H9 (cell line): ENCODE results near the gene NUMA1. TPM values are rescaled to one million over a fixed set of nuclear protein-coding genes. Genes with fewer than 3 reads are reported as not detected.

Experiments used
- DNase-seq: peaks from one replicate; pipeline ENCODE4 v3.0.0-alpha.2; 2017
- H2AFZ ChIP-seq: one replicate; pipeline ENCODE4 v1.6.1; 2013; ENCODE audit warnings: mild to moderate bottlenecking, low read length, control low read depth, moderate library complexity
- H2AK5ac ChIP-seq: 2 replicates; pipeline ENCODE4 v1.6.1; 2013; ENCODE audit warnings: low read length, control low read depth, mixed read lengths; ENCODE audit not compliant: insufficient read length
- H2BK120ac ChIP-seq: one replicate; pipeline ENCODE4 v1.6.1; 2013; ENCODE audit warnings: low read depth, mild to moderate bottlenecking, low read length, control low read depth, inconsistent platforms; ENCODE audit not compliant: poor library complexity, severe bottlenecking
- H2BK12ac ChIP-seq: 2 replicates; pipeline ENCODE4 v1.6.1; 2013; ENCODE audit warnings: low read length, control low read depth, mixed read lengths, low read depth; ENCODE audit not compliant: insufficient read length
- H2BK15ac ChIP-seq: 2 replicates; pipeline ENCODE4 v1.6.1; 2013; ENCODE audit warnings: low read depth, low read length, control low read depth
- H2BK20ac ChIP-seq: one replicate; pipeline ENCODE4 v1.6.1; 2013; ENCODE audit warnings: low read depth, mild to moderate bottlenecking, low read length, control low read depth, inconsistent platforms; ENCODE audit not compliant: poor library complexity, severe bottlenecking
- H2BK5ac ChIP-seq: 2 replicates; pipeline ENCODE4 v1.6.1; 2013; ENCODE audit warnings: low read length, control low read depth, mixed read lengths; ENCODE audit not compliant: insufficient read length
- H3K14ac ChIP-seq: 2 replicates; pipeline ENCODE4 v1.6.1; 2013; ENCODE audit warnings: low read length, control low read depth; ENCODE audit not compliant: insufficient read depth
- H3K18ac ChIP-seq: 2 replicates; pipeline ENCODE4 v1.6.1; 2013; ENCODE audit warnings: low read depth, mild to moderate bottlenecking, mixed read lengths, low read length, control low read depth; ENCODE audit not compliant: insufficient read length
- H3K23ac ChIP-seq: 2 replicates; pipeline ENCODE4 v1.6.1; 2013; ENCODE audit warnings: low read length, control low read depth, mixed read lengths, low read depth; ENCODE audit not compliant: insufficient read length
- H3K23me2 ChIP-seq: 2 replicates; pipeline ENCODE4 v1.6.1; 2013; ENCODE audit warnings: low read depth, mild to moderate bottlenecking, mixed read lengths, low read length, control low read depth; ENCODE audit not compliant: insufficient read length, poor library complexity, severe bottlenecking
- H3K27ac ChIP-seq: 2 replicates; pipeline ENCODE4 v1.5.1; 2013; ENCODE audit warnings: low read length, control low read depth, mixed read lengths, low read depth; ENCODE audit not compliant: insufficient read length
- H3K27me3 ChIP-seq: 2 replicates; pipeline ENCODE4 v1.6.1; 2013; ENCODE audit warnings: low read length, control low read depth, inconsistent platforms; ENCODE audit not compliant: insufficient read depth
- H3K4ac ChIP-seq: 2 replicates; pipeline ENCODE4 v1.6.1; 2013; ENCODE audit warnings: low read depth, mild to moderate bottlenecking, control low read depth, inconsistent platforms, low read length, moderate library complexity
- H3K4me1 ChIP-seq: 2 replicates; pipeline ENCODE4 v1.6.1; 2013; ENCODE audit warnings: low read length, control low read depth, inconsistent platforms; ENCODE audit not compliant: insufficient read depth
- H3K4me2 ChIP-seq: 2 replicates; pipeline ENCODE4 v1.6.1; 2013; ENCODE audit warnings: low read length, control low read depth, mixed read lengths; ENCODE audit not compliant: insufficient read length, insufficient read depth
- H3K56ac ChIP-seq: 2 replicates; pipeline ENCODE4 v1.6.1; 2013; ENCODE audit warnings: low read depth, mild to moderate bottlenecking, mixed read lengths, low read length, control low read depth; ENCODE audit not compliant: insufficient read length
- H3K79me1 ChIP-seq: 2 replicates; pipeline ENCODE4 v1.6.1; 2013; ENCODE audit warnings: low read depth, mild to moderate bottlenecking, moderate library complexity, low read length, control low read depth, inconsistent platforms; ENCODE audit not compliant: insufficient read depth, poor library complexity, severe bottlenecking
- H3K79me2 ChIP-seq: 2 replicates; pipeline ENCODE4 v1.6.1; 2013; ENCODE audit warnings: low read length, control low read depth, inconsistent platforms; ENCODE audit not compliant: insufficient read depth
- H3K9ac ChIP-seq: 2 replicates; pipeline ENCODE4 v1.6.1; 2013; ENCODE audit warnings: low read length, control low read depth, mixed read lengths; ENCODE audit not compliant: insufficient read length; ENCODE audit errors: extremely low read depth
- H3K9me3 ChIP-seq: one replicate; pipeline ENCODE4 v1.6.1; 2013; ENCODE audit warnings: low read depth, low read length, inconsistent platforms; ENCODE audit not compliant: control insufficient read depth
- H3T11ph ChIP-seq: one replicate; pipeline ENCODE4 v1.6.1; 2013; ENCODE audit warnings: mild to moderate bottlenecking, low read length, control low read depth, inconsistent platforms
- H4K20me1 ChIP-seq: one replicate; pipeline ENCODE4 v1.6.1; 2013; ENCODE audit not compliant: control insufficient read depth, insufficient read length, insufficient read depth
- H4K5ac ChIP-seq: 2 replicates; pipeline ENCODE4 v1.6.1; 2013; ENCODE audit warnings: low read depth, mild to moderate bottlenecking, mixed read lengths, low read length, control low read depth; ENCODE audit not compliant: insufficient read length
- H4K8ac ChIP-seq: replicated peaks from 2 replicates; pipeline ENCODE4 v1.6.1; 2013; ENCODE audit warnings: low read length, control low read depth, mixed read lengths, low read depth; ENCODE audit not compliant: insufficient read length
- H4K91ac ChIP-seq: 2 replicates; pipeline ENCODE4 v1.6.1; 2013; ENCODE audit warnings: low read depth, mild to moderate bottlenecking, moderate library complexity, mixed read lengths, low read length, control low read depth; ENCODE audit not compliant: insufficient read length
- H3K27ac Mint-ChIP-seq, 3 experiments: 2 replicates in 2 of 3; 3 replicates in 1 of 3; pipeline ENCODE4 v1.8.0; 2020 to 2021; ENCODE audit warnings: mixed read lengths in 3 of 3, mild to moderate bottlenecking in 1 of 3, moderate library complexity in 1 of 3
- H3K27me3 Mint-ChIP-seq: 2 replicates; pipeline ENCODE4 v1.8.0; 2021; ENCODE audit warnings: low read depth, mild to moderate bottlenecking, moderate library complexity, mixed read lengths
- H3K36me3 Mint-ChIP-seq, 3 experiments: 2 replicates in 2 of 3; 3 replicates in 1 of 3; pipeline ENCODE4 v1.8.0; 2020 to 2021; ENCODE audit warnings: low read depth in 3 of 3, mixed read lengths in 3 of 3; ENCODE audit not compliant: insufficient read depth in 1 of 3
- H3K4me1 Mint-ChIP-seq, 2 experiments: 2 replicates each; pipeline ENCODE4 v1.8.0; 2020; ENCODE audit warnings: mixed read lengths in 2 of 2
- H3K4me3 Mint-ChIP-seq, 2 experiments: 2 replicates in 1 of 2; 3 replicates in 1 of 2; pipeline ENCODE4 v1.8.0; 2020 to 2021; ENCODE audit warnings: mild to moderate bottlenecking in 2 of 2, mixed read lengths in 2 of 2, moderate library complexity in 1 of 2
- H3K9me3 Mint-ChIP-seq, 2 experiments: 2 replicates in 1 of 2; 3 replicates in 1 of 2; pipeline ENCODE4 v1.8.0; 2020; ENCODE audit warnings: mild to moderate bottlenecking in 2 of 2, mixed read lengths in 2 of 2, moderate library complexity in 1 of 2
- CTCF ChIP-seq: fragments of 200-600 bp; sonication (generic); conservative IDR thresholded peaks from 3 replicates; pipeline ENCODE4 v1.8.0; 2021; ENCODE audit warnings: antibody characterized with exemption, mild to moderate bottlenecking
- WGBS: extraction: QIAGEN DNeasy Blood & Tissue Kit; methylation state at CpG from one replicate; pipeline ENCODE4 v1.1.7; 2013; ENCODE audit warnings: missing lambda C conversion rate, low lambda C conversion rate, mixed read lengths; ENCODE audit not compliant: insufficient read length; ENCODE audit errors: extremely low coverage; 5-methylcytosine and 5-hydroxymethylcytosine counted together
- total RNA-seq: library from RNA; stranded (reverse); gene quantifications from 2 replicates; pipeline ENCODE4 v1.2.1, GENCODE V29; 2021

Gene NUMA1
- total RNA-seq, 1 experiment from 2014 or later, result 136 TPM

GRCh38 chr11:72007587-72007986 lies 72.8 kb downstream of the NUMA1 start:
- H3K23me2 ChIP-seq, result no peaks in the 10 kb centered on the region
- no peak overlapping the region for H2BK20ac ChIP-seq
- H2AFZ ChIP-seq, result no peak overlapping the region
- DNase-seq, result no peak
- H3K79me1 ChIP-seq, result no peaks in the 10 kb centered on the region
- no peaks in the 10 kb centered on the region for H3K9me3 Mint-ChIP-seq
- H3K9ac ChIP-seq, result no peak overlapping the region
- H3K9me3 ChIP-seq, result no peaks in the 10 kb centered on the region
- H3K79me2 ChIP-seq, result no peaks in the 10 kb centered on the region
- no peak overlapping the region for H3K23ac ChIP-seq
- H3K14ac ChIP-seq, result no peak overlapping the region
- peaks cover 7% of the 10 kb centered on the region; the same call in 1 of the 2 replicates for H3K27me3 Mint-ChIP-seq
- H3T11ph ChIP-seq, result no peak overlapping the region
- no peak overlapping the region for H3K27ac ChIP-seq
- H2BK15ac ChIP-seq, result no peak overlapping the region
- H3K4me2 ChIP-seq, result no peak overlapping the region
- H3K4me3 Mint-ChIP-seq, result no peak overlapping the region
- no peak overlapping the region for H4K5ac ChIP-seq
- no peak overlapping the region for H4K8ac ChIP-seq
- H3K18ac ChIP-seq, result no peak overlapping the region
- no peaks in the 10 kb centered on the region for H3K4me1 ChIP-seq
- peaks cover 47 to 92% (median 90%) of the 10 kb centered on the region in 3 experiments for H3K36me3 Mint-ChIP-seq
- no peak overlapping the region for H3K4ac ChIP-seq
- no peaks in the 10 kb centered on the region for H3K27me3 ChIP-seq
- no peak overlapping the region for H2BK5ac ChIP-seq
- no peaks in the 10 kb centered on the region for H4K20me1 ChIP-seq
- H2BK120ac ChIP-seq, result no peak overlapping the region
- no peak overlapping the region for H4K91ac ChIP-seq
- WGBS, result no CpG with 5 or more reads among the region's 5 CpGs
- no peaks in the 10 kb centered on the region for H3K4me1 Mint-ChIP-seq
- H2BK12ac ChIP-seq, result no peak overlapping the region
- H2AK5ac ChIP-seq, result no peak overlapping the region
- peak overlapping the region in 1 of 3 experiments; percentile 73; a peak in 2 of 7 replicates for H3K27ac Mint-ChIP-seq
- no peak overlapping the region for H3K56ac ChIP-seq
- no peak for TF ChIP-seq CTCF
